GM19023 (cell line): ENCODE results near the gene ARHGAP21.

Experiments
- ATAC-seq: cut with Tn5 transposase; IDR thresholded peaks from one replicate; pipeline ENCODE4 v1.9.1; 2021; ENCODE audit warnings: mild to moderate bottlenecking, moderate library complexity; ENCODE audit not compliant: unreplicated experiment

Gene ARHGAP21

DNA sequence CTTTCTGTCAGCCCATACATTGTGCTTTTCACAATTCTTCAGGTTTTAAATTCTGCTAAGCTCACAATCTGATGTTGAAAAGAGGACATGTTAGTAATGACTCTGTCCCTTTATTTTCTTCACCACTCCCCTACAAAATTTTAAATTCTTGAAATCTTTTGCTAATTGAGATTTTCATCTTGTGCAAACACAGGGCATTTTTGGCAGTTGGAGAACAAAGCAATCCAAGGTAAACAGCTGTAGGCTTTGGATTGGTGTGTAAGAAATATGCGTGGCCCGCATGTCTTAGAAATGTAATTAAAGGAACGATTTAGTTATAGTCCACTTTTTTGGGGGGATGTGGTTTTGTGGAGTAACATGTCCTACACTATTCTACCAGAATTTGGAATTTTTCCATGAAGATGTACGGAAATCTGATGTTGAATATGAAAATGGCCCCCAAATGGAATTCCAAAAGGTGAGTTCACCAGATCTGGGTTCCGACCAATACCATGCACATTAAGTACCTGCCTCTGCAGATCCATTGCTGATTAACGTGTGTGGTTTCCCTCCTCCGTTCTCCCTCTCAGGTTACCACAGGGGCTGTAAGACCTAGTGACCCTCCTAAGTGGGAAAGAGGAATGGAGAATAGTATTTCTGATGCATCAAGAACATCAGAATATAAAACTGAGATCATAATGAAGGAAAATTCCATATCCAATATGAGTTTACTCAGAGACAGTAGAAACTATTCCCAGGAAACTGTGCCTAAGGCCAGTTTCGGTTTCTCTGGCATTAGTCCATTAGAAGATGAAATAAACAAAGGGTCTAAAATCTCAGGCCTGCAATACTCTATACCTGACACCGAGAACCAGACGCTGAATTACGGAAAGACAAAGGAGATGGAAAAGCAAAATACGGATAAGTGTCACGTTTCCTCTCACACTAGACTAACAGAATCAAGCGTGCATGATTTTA lies 181.1 kb downstream of the ARHGAP21 start:
- ATAC-seq = no peak

DNA sequence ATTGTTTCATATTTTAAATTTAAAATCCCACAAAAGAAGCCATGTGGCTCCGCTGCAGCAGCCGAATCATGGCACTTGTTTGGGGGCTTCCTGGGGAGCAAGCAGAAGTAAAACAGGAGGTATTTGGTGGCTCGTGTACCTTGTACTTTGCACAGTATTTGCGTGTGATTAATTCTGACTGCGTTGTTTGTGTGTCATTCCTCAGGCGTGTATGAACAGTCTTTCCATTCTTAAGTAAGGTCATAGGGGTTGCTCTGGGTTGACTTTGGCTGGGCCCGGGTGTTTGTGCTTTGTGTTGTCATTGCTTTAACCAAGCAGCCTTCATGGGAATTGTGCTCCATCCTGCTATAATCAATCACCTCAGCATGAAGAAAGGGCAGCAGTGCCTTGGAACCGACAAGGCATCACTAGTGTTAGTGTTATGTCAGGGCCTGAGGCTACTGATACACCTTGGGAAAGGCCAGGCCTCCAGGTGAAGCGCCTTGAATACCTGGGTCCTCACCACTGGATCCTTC lies 182.4 kb downstream of the ARHGAP21 start:
- ATAC-seq = no peak

DNA sequence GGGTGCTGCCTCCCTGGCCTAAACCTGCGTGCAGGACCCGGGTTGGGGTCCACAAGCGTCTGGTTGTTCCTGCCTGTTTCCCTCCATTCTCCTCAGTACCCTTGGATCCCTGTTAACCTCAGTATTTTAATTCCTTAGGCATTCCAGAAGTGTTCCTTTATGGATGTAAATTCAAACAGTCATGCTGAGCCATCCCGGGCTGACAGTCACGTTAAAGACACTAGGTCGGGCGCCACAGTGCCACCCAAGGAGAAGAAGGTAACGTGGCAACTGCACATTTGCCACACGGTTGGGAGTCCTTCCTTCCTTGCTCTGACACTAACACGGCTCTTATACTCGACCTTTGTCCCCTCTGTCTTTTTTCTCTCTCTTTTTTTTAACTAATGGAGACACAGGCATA lies 187.1 kb downstream of the ARHGAP21 start:
- ATAC-seq = no peak

DNA sequence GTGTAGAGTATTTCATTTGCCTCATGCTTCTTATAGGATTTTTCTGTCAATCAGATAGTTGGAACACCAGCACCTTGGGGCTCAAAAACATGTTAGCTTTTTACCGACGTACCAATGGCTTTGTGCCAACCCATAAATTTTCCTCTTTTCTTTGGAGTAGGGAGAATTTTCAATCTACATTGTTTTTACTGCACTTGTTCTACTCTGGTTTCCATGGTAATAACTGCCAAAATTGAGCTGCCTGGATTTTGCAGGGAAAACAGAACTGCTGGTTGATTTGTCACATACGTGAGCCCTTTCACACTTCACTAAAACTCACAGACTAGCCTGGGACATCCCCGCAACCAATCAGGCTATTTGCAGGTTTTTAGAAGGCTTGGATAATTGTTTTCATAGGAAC lies 189.7 kb downstream of the ARHGAP21 start:
- ATAC-seq = no peak
